ENCODE results near the gene MEX3C.
A peak's percentile ranks its signal among the peaks of the same experiment; 100 is the strongest.

Gene MEX3C

GRCh38 chr18:51197661-51198424 is at the start of gene MEX3C:
MEX3C (minus strand) TSS chr18:51197681; CDS start chr18:51197320, 361 bp downstream.
- peak; percentile 99 for DNase-seq (ENCODE audit: low read depth)

DNA sequence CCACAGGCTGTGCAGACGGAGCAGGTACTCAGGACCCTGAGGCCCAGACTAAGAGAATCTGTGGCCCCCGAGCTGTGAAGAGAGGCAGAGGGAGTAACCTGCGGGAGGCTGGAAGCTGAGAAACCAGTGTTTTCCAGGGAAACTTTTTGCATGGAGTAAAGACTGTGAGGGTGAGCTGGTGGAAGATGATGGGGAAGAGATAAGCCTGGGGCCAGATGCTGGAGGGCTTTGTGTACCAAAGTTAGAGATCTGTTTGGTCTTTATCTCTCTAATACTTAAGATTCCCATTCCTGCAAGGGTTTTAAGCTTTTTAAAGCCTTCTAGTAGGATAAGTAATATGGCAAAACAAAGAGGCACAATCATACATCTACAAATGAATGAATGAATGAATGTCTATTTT is 43.7 kb upstream of the MEX3C start:
- no peak for DNase-seq (ENCODE audit: low read depth)

GRCh38 chr18:51236225-51236624 is 38.7 kb upstream of the MEX3C start:
- peak; percentile 39 for DNase-seq (ENCODE audit: low read depth)

DNA sequence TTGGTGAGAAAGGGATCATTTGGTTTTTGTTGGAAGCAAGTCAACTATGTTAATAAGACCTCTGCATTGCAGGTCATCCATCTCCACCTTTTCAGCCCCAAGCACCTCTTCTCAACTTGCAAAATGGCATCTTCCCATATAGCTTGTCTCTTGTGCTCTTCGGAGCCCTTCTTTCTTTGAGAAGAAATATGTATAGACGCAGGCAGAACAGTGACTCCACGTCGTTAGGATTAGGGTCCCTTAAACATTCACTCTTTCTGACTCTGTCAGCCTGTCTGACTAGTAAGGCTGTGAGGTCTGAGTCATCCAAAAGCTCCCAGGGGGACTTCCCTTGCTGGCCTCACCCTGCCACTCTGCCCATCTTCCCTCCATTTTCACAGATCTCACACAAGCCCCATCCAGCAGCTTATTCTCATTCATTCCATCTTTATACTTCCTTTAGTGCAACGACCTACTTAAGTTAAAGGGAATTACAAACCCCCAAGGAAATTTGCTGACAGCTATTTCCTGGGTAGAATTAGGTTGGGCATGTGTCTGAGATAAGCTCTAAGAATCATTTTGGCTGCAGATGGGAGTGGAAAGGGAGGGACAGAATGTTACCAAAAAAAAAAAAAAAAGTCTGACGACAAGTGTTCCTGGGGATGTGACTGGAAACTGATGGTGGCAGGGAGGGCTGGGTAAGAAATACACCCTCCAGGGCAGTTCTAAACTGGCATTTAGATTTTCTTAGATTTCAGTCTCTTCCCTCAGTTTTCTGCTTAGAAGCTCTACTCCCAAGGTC is 37.7 kb upstream of the MEX3C start:
- peak; percentile 1 for DNase-seq (ENCODE audit: low read depth)

- DNase-seq (ENCODE audit: low read depth): no peak
Measured at GRCh38 chr18:51234117-51235008, 36.9 kb upstream of the MEX3C start.

DNA sequence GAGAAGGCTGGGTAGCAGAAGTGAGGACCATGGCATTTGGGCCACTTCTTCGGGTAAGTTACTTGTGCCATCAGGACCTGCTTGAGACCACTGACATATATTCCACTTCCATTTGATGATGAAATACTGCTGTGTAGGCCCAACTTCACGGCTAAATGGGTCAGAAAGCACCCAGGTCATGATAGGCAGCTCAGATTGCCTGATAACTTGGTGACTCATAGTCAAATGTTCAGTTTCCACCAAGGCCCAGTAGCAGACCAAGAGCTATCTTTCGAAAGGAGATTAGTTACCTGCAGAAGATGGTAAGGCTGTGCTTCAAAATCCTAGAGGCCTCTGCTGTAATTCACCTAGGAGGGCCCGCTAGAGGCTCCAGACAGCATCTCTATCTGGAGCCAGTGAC is 31.8 kb upstream of the MEX3C start:
- DNase-seq (ENCODE audit: low read depth): no peak

GRCh38 chr18:51227660-51228059 is 30.2 kb upstream of the MEX3C start:
- DNase-seq (ENCODE audit: low read depth): no peak

- DNase-seq (ENCODE audit: low read depth): no peak
Measured at GRCh38 chr18:51226587-51227350, 29.3 kb upstream of the MEX3C start.

DNA sequence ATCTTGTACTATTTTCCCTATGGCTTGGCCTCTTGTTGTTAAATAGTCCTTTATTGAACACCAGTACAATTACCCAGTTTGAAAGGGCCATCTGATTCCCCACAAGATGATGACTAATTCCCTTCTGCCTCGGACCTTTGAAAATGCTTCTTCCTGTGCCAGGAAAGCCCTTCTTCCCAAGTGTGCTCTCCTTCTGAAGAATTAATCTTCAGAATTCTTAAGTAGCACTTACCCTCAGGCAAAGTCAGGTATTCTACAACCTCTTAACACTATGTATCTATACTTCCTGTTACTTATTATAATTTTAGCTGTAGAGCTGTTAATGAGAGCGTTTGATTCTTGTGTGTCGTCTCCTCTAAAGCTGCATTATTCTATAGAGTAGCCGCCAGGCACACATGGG is 28.6 kb upstream of the MEX3C start:
- no peak for DNase-seq (ENCODE audit: low read depth)

DNA sequence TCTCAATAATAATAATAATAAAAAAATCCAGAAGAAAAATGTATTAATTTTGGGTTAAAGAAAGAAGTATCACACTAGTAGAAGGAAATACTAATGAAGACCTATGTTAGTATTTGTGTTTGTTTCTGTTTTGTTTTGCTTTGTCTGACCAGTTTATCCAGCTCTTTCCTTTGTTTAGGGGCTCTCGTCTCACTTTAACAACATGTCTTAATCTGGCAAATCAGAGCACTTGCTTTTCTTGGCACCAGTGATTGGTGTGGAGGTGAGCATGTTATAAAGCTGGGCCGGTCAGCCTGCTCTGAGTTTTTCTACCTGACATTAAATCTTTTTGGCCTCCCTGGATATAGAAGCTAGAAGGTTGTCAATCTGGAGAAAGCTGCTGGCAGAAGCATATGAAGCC is 15.1 kb upstream of the MEX3C start:
- DNase-seq (ENCODE audit: low read depth): no peak

- peak; percentile 51 for DNase-seq (ENCODE audit: low read depth)
Measured at GRCh38 chr18:51211552-51211951, 14.1 kb upstream of the MEX3C start.

- DNase-seq (ENCODE audit: low read depth): peak; percentile 75
Measured at GRCh38 chr18:51196811-51197660, 445 bp downstream of the MEX3C start.

GRCh38 chr18:51196118-51196810 is 1.2 kb downstream of the MEX3C start:
- DNase-seq (ENCODE audit: low read depth): peak; percentile 30

- peak; percentile 52 for DNase-seq (ENCODE audit: low read depth)
Measured at GRCh38 chr18:51195451-51196117, 1.9 kb downstream of the MEX3C start.

DNA sequence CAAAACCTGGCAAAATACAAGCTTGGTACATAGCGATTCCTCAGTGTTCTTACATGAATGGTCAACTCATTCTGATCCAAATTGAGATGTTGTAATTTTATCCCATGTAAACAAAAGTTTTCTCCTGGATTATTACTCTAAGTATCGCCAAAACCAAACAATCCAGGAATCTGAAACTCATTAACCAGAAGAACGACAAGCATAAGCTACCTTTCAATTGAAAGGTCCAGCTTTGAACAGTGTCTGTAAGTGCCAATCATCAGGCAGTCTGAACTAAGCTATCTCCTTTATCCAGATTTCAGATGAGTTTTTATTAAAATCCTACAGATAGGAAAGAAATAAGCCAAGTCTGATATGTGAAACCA is 2.4 kb downstream of the MEX3C start:
- DNase-seq (ENCODE audit: low read depth): no peak

- DNase-seq (ENCODE audit: low read depth): no peak
Measured at GRCh38 chr18:51194604-51195003, 2.9 kb downstream of the MEX3C start.

DNA sequence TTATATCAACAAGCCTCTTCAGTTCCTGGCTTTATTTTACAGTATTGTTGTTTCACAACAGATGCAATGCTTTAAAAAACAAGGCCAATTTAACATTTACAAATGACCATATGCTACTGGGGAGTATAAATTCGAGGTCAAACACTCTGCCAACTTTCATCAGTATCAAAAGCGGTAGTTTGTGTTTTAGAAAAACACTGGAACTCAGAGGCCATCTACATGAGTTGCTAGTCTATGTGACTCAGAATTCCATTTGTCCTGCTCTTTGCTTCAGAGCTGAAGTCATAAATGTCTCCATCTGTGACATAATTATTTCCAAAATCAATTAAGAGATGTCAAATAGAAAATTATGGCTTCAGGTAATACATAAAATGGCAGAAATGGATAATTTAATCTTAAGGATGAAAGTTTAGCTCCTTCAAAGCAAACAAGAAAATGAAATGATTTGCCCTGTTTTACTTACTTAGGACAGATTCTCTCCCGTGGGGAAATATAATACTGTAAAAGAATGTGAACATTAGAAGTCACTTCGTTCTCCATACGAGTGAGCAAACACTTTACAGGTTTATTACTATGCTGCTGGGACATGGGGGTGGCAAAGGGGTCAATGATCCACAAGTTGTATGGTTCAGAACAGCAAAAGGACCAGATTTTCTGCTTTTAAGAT is 3.7 kb downstream of the MEX3C start:
- DNase-seq (ENCODE audit: low read depth): peak; percentile 75

DNA sequence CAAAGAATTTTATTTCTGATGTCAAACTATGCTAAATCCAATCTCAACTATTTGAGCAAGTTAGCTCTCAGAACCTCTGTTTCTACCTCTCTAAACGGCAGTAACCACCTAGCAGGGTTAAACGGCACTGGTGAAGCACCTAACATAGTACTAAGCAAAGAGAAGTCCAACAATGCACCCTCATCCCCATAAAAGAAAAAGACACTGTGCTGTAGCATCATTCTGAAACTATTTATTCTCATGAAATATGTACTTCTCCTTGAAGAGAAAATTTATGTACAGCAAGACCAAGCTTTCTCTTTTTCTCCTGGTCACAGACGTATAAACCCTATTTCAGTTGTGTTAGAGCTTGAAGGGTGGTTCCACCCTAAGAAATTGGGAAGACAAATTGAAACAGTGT is 4.8 kb downstream of the MEX3C start:
- no peak for DNase-seq (ENCODE audit: low read depth)

- DNase-seq (ENCODE audit: low read depth): no peak
Measured at GRCh38 chr18:51192026-51192425, 5.5 kb downstream of the MEX3C start.
